Measurements from ENCODE around the gene TMEM41B. TPM values are rescaled to one million over a fixed set of nuclear protein-coding genes. Genes with fewer than 3 reads are reported as not detected.
A peak's percentile ranks its signal among the peaks of the same experiment; 100 is the strongest.
"Not testable (repeated sequence)": the region's sequence is repeated elsewhere in the genome, so short reads cannot be mapped to it uniquely, and the experiment has no call there.

TMEM41B gene
- total RNA-seq, 1 experiment from 2014 or later = 28.4 TPM

DNA sequence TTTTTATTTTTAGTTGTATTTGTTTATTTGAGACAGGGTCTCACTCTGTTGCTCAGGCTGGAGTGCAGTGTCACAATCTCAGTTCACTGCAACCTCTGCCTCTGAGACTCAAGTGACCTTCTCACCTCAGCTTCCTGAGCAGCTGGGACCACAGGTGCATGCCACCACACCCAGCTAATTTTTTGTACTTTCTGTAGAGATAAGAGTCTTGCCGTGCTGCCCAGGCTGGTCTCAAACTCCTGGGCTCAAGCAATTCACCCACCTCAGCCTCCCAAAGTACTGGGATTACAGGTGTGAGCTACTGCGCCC, 53.6 kb downstream of the TMEM41B start:
- not testable (repeated sequence) for DNase-seq (ENCODE audit: low read depth)

DNA sequence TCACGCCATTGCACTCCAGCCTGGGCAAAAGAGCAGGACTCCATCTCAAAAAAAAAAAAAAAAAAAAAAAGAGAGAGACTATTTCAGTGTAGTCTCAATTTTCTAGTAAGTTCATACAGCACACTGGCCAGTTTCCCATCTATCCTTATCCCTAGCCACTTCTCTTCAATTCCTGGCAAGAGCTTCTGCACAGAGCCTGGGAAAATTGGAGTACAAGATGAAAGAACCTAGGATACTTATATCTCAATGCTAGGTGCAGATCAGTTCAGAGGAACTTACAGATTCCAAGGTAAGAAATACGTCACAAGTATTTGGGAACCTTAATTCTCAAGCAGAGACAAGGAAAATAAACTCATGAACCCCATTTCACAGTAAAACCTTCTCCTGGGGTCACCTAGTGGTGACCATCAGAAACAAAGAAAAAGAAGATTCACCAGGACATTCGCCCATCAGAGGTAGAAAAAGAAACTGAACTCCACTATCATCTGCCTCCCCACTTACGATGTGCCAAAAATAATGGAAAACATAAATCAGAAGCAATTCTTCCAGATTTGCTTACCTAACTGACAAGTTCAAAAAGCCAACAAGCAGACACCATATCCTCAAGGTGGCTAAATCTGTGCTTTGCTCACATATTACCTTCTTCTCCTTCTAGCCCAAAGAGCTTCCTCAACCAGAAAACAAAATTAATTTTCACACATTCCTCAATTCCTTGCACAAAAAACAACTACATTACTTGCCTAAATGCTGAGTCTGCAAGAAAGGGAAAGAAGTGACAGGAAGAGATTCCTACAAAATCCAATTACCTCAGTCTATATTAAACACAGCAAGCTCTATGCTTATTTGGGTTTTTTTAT, 54.2 kb downstream of the TMEM41B start:
- no peak for DNase-seq (ENCODE audit: low read depth)

DNA sequence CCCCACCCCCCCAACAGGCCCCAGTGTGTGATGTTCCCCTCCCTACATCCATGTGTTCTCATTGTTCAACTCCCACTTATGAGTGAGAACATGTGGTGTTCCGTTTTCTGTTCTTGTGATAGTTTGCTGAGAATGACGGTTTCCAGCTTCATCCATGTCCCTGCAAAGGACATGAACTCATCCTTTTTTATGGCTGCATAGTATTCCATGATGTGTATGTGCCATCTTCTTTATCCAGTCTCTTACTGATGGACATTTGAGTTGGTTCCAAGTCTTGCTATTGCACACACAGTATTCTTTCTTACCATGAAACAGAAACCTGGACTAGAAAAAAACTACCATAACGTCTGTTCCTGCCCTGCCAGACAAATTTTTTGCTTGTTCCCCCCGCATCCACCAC, 56.1 kb downstream of the TMEM41B start:
- DNase-seq (ENCODE audit: low read depth) = not testable (repeated sequence)

DNA sequence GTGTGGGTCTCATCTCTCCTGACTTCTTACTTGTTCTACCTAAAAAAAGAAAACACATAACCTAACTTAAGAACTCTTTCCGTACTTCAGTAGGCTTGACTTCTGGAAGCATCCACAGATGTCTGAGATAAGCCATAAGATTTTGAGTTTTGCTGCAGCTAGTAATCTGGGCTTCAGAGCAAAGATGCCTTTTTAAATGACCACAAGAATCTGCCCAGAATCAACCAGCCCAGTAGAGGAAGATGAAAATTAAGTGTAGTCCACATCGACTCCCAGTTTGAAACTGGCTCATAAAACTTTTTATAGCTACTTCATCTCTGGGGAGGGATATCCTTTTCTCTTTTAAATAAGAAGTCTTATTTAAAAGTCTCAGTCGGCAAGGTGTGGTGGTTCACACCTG, 60.0 kb downstream of the TMEM41B start:
- DNase-seq (ENCODE audit: low read depth) = no peak

DNA sequence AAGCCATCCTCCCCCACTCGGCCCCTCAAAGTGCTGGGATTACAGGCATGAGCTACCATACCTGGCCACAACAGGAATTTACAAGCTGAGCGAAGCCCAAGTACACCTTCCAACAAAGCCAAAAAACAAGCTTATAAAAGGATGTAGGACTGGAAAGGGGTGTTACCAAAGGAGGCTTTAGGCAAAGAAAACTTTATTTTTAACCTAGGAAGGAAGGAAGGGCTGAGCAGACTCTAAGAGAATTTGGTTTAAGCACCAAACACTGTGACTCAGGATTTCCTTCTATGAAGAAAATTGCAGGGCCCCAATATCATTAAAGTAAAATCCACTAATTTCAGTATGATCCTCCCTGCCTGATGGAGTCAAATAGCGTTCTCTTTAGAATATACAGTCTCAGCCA, 61.3 kb downstream of the TMEM41B start:
- DNase-seq (ENCODE audit: low read depth) = no peak

DNA sequence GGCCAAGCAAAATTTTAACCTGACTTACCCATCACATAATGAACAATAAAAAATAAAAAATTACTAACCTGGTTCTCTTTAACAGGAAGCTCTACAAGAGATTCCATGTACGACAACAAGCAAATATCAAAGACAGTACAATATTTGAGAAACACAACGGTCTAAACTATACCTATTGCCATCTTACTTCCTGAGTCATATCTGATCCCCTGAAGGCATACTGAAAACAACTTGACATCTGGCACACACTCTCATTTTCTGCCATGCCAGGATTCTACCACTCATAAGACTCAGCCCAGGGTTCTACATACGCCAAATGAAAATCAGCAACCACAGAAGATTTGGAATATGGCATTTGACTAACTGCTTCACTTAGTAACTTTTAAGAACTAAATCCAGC, 63.1 kb downstream of the TMEM41B start:
- DNase-seq (ENCODE audit: low read depth) = peak; percentile 82

DNA sequence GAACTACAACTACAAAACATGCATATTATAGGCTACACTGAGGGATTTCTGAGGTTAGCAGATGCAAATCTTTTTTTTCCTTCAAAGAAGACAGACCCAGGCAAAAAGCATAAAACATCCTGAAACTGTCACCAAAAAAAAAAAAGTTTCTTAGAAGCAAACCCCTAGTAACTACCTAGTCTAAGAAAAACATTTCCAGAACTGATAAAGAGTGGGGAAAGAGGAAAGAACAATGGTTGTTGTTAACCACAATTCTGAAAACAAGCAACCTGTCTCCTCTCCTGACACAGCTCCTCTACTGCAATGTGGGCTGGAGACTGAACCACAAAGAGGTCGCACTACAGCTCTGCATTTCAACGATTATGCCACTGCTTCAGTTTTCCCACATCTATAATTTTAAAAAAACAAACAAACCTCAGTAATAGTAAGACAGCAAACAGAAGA, 64.2 kb downstream of the TMEM41B start:
- no peak for DNase-seq (ENCODE audit: low read depth)

DNA sequence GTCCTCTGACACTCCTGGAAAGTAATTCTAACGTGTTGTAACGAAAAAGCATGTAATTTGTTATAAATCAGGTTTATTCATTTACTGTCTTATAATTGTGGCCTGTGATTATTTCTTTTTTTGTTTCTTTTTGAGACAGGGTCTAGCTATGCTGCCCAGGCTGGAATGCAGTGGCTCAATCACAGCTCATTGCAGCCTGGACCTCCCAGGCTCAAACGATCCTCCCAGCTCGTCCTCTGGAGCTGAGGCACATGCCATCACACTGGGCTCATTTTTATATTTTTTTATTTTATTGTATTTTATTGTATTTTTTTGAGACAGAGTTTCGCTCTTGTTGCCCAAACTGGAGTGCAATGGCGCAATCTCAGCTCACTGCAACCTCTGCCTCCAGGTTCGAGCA, 65.1 kb downstream of the TMEM41B start:
- no peak for DNase-seq (ENCODE audit: low read depth)

DNA sequence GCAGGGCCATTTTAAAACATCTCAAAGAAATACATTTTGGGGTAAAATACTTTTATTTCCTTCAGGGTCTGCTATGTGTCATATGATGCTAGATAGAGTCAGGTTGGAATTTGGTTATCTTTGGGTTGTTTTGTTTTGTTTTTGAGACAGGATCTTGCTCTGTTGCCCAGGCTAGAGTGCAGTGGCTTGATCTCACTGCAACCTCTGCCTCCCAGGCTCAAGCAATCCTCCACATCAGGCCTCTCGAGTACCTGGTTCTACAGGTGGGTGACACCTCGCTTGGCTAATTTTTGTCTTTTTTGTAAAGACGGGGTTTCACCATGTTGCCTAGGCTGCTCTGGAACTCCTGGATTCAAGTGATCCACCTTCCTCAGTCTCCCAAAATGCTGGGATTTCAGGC, 66.5 kb downstream of the TMEM41B start:
- DNase-seq (ENCODE audit: low read depth) = no peak

DNA sequence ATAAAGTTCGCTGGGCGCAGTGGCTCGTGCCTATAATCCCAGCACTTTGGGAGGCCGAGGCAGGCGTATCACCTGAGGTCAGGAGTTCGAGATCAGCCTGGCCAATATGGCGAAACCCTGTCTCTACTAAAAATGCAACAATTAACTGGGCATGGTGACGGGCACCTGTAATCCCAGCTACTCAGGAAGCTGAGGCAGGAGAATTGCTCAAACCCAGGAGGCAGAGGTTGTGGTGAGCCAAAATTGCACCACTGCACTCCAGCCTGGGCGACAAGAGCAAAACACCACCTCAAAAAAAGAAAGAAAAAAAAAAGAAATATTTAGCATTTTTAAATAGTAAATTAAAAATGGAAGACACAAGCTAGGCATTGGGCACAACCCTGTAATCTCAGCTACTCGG, 78.2 kb downstream of the TMEM41B start:
- not testable (repeated sequence) for DNase-seq (ENCODE audit: low read depth)

DNA sequence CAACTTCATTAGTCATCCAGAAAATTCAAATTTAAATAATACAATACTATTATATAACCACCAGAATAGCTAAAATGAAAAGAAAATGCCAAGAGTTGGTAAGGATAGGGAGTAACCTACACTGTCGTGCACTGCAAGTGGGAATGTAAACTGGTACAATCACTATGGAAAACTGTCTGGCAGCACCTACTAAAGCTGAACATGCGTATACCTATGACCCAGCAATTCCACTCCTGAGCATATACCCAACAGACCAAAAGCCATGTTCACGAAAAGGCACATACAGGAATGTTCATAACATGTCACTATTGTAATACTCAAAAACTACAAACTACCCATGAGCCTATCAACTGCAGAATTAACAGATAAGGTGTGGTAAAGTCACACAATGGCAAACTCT, 81.9 kb downstream of the TMEM41B start:
- DNase-seq (ENCODE audit: low read depth) = no peak

DNA sequence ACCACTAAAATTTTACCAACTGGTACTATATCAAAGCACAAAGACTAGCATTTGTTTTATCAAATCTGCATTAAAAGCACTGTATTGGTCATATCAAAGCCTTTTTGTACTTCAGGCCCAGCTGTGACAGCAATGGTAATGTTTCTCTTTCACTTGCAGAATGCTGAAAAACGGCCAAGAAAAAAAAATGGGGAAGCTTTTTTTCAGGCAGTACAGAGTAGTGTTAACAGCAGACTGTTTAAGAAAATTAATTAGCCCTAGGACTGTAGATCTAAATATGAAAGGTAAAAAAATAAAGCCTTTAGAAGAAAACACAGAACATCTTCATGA, 82.6 kb downstream of the TMEM41B start:
- peak; percentile 60 for DNase-seq (ENCODE audit: low read depth)

Other genes starting within 250 kb of the TMEM41B start
- gene SCUBE2, start 223.0 kb downstream of the TMEM41B start, total RNA-seq (2014; rRNA removed; shearing (Covaris generic)) = 0.36 and 0.88 TPM in 2 replicates
- 70.5 and 80.6 TPM in 2 replicates for gene DENND5A, start 49.2 kb downstream of the TMEM41B start, total RNA-seq (2014; rRNA removed; shearing (Covaris generic))
- 79.0 and 88.7 TPM in 2 replicates for gene IPO7, start 70.1 kb upstream of the TMEM41B start, total RNA-seq (2014; rRNA removed; shearing (Covaris generic))
- 25.1 and 34.7 TPM in 2 replicates for gene ZNF143, start 146.4 kb upstream of the TMEM41B start, total RNA-seq (2014; rRNA removed; shearing (Covaris generic))

Data from RPMI7951 (cell line).